SHP77 (cell line): ENCODE data around the gene WDR87.
"Not testable (repeated sequence)": the region's sequence is repeated elsewhere in the genome, so short reads cannot be mapped to it uniquely, and the experiment has no call there.

Experiments used
- DNase-seq, 2 experiments: peaks; one replicate each; lab custom pipeline; 2025; lab: John Stamatoyannopoulos, UW

Gene WDR87

DNA sequence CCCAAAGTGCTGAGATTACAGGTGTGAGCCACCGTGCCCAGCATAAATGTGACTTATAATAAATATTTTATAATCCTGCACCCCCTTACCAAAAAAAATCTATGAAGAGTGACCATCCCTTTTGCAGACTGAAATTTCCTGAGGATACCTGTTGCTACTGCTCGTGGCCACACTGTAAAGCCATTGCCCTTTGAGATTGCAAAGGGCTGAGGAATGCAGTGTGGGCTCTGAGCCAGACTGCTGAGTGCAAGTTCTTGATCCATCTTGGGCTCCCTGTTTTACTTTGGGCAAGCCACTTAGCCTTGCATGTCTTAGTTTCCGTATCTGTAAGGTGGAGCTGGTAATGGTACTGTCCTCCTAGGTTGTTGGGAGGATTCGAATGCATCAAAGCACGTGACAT, 24.0 kb upstream of the WDR87 start:
- no peak for DNase-seq

DNA sequence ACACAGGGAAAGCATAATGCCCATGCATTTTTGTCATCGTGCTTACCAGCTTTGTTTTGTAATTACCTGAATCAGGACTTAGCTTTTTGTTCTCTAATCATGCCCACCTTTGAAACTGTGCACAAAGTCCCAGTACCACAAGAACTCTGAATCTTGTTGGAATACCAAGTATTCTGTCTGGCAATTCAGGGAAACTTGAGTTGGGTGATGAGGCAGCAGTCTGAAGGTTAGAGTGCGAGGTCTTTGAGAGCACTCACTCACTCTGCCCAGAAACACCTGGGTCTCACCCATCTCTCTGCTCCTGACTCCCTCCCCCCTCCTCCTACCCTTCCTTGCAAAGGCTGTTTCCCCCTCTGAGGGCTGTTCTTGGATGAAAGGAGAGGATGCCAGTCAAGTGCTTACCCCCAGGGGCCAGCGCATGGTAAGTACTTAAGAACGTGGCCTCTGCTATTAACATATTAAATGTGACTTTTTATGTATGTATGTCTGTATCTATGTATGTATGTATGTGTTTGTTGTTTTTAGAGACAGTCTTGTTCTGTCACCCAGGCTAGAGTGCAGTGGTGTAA, 23.0 kb upstream of the WDR87 start:
- no peak for DNase-seq

DNA sequence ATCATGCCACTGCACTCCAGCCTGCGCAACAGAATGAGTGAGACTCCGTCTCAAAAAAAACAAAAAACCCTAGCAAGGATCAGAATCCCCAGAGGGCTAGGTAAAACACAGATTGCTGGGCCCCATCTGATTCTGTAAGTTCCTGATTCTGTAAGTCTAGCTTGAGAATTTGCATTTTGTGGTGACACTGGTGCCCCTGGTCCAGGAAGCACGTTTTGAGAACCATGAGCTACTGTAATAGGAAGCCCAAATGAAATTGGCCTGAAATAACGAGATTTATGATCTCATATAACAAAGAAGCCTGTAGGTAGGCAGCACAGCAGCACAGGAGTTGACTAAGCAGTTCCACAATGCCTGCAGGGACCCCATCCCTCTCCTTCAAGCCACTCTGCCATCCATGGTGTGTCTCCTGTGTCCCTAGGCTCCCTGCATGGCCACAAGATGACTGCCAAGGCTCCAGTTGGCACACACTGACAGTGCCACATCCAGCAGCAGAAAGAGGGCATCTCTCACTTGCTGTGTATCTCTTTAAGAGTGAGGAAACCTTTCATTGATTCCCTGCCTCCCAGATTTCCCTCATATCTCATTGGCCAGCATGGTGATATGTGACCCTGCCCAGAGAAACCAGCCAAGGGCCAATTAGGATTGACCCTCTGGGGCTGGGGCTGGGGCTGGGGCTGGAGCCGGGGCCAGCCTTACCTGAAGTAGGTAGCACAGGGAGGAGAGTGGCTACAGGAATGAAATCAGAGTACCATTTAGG, 22.3 kb upstream of the WDR87 start:
- DNase-seq, result no peak

DNA sequence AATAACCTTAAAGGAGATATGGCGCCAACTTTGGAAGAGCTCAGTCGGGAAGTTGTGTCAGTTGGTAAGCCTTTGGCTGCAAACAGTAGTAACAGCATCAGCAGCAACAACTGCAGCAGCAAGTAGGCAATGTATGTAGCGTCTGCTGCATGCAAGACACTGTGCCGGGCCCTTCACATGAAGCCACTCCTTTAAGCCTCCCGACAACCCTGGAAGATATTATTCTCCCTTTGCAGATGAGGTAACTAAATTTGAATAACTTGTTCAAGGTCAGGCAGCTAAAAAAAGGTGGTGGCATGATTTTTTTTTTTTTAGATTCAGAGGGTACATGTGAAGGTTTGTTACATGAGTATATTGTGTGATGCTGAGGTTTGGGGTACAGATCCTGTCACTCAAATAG, 20.3 kb upstream of the WDR87 start:
- DNase-seq, result no peak

DNA sequence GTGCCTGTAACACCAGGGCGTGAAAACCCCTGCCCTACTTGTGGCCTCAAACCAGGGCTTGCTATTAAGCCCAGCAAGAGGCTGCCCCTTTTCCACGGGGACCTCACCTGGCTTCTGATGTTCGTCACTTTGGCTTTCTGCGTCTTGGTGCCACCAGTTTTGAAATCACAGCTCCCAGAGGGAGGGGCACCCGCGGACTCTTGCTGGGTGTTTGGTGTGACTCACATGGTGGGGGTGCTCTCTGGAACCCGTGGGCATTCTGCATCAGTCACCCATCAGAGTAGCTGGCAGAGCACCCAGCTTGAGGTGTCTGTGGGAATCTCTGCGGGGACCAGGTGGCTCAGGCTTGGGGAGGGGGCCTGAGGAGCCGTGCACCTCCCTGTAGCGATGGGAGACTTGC, 19.9 kb upstream of the WDR87 start:
- DNase-seq, result no peak

DNA sequence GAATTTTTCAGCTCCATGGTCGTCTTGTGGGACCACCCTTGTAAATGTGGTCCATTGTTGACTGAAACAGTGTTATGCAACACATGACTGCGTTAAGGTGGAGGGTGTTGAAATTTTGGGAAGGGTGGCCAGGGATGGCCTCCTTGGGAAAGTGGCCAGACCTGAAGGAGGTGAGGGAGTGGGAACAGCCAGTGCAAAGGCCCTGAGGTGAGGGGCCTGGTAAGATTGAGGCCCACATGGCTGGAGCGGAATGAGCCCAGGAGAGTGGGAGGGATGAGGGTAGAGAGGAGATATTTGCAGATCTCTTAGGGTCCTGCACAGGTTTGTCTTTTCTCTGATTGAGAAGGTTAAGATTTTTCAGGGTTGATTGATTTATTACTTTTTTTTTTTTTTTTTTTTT, 18.8 kb upstream of the WDR87 start:
- DNase-seq, result no peak

DNA sequence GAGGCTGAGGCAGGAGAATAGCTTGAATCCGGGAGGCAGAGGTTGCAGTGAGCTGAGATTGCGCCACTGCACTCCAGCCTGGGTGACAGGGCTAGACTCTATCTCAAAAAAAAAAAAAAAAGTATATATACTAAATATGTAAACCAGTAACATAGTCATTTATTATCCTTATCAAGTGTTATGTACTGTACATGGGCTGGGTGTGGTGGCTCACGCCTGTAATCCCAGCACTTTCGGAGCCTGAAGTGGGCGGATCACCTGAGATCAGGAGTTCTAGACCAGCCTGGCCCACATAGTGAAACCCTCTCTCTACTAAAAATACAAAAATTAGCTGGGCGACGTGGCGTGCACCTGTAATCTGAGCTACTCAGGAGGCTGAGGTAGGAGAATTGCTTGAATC, 18.2 kb upstream of the WDR87 start:
- DNase-seq, result not testable (repeated sequence)

GRCh38 chr19:37920591-37921450, 14.4 kb upstream of the WDR87 start:
- no peak for DNase-seq

DNA sequence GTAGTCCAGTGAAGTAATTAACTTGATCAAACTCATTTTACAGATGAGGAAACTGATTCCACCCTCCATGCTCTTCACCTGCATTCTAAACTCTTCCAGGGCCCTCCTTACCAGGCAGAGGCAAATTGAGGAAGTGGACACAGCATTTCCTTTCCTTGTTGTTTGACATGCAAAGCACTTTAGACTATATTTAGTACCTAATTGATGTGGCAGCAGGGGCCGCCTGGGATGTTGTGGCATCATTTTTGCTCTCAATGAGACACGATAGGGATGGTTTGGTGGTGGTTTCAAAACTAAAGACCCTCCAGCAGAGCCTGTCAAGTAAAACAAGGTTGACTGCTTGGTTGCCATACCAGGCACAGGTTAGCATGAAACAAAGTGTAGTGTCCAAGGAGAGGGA, 8.5 kb upstream of the WDR87 start:
- DNase-seq, result no peak

DNA sequence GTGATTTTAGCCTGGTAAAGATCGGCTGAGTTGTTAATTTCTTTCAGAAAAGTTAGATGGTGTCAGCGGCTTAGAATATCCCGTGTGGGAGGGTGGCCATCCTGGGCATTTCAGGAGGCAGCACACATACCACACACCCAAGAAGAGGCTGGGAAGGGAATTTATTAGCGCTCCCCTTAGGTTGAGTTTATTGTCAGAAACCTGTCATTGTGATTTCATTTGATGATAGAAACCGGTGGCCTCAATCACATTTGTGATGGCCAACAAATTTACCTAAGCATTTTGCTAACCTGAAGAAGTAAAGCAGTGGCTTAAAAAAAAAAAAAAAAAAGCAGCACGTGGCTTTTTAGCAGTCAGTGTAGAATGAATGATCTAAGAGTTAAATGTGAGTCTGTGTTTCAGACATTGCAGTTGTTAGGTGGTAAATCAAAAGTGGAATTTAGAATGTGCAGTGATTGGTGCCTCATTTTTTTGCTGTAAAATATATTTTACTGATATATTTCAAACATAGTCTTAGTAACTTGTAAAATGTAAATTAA, 3.3 kb upstream of the WDR87 start:
- no peak for DNase-seq

DNA sequence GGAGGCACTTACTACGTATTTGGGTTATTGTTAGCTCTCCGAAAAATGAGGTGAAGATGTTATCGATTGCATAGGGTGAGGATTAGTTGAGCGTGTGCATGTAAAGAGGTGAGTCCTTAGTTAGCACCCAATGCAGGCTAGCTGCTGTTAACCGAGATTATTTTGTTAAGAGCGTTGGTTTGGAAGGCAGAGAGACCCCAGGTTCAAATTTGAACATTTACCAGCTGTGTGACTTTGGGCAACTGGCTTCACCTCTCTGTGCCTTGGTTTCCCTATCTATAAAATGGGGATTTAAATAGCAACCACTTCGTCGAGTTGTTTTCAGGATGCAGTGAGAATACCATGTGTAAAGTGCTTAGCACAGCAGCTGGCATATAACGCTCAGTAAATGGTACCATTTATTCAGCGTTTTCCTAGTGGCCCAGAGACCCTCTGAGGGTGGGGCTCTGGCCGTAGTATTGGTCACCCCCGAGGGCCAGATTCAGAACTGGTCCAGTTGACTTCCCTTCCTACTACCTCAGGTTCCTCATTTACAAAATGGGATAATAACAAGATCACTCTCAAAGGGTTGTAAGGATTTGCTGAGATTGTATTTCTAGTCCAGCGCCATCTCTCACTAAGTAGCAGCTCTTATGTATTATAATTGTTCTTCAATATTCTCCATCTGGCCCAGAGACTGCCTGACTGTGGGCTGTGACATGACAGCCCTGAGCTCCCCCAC, 1.5 kb upstream of the WDR87 start:
- DNase-seq, result no peak

- DNase-seq, result peak; percentile 98 to 99
Measured at GRCh38 chr19:37906869-37907734, 708 bp upstream of the WDR87 start, which contains the start of gene SIPA1L3. TSS of gene SIPA1L3 (plus strand) at chr19:37907208. CDS start at chr19:38081566, 174,358 bp downstream.

DNA sequence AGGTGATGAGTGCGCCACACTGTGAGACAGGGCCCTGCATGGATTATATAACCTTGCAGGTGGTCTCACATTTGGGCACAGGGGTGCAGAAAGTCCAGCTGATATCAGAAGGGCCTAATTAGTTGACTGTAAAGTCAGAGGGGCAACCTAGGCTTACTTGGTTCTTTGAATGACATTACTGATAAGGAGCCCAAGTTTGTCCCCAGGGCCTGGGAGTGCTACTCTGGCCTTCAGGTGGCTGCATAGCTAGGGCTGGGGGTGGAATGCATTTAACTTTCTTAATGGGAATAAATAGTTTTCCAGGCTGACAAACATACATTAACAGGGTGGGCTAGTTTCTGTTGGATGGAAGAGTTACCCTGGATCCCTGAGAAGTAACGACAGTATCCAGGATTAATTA, 3.3 kb downstream of the WDR87 start:
- DNase-seq, result no peak

GRCh38 chr19:37902668-37903067, 3.7 kb downstream of the WDR87 start:
- peak; percentile 88 to 92 for DNase-seq

GRCh38 chr19:37899966-37900365, 6.4 kb downstream of the WDR87 start:
- DNase-seq, result no peak

GRCh38 chr19:37899453-37899852, 6.9 kb downstream of the WDR87 start:
- no peak for DNase-seq

- DNase-seq, result no peak
Measured at GRCh38 chr19:37896180-37896579, 10.2 kb downstream of the WDR87 start.

- no peak for DNase-seq
Measured at GRCh38 chr19:37893845-37894575, 12.4 kb downstream of the WDR87 start.

- DNase-seq, result no peak
Measured at GRCh38 chr19:37886571-37886970, 19.8 kb downstream of the WDR87 start.

GRCh38 chr19:37885392-37885791, 21.0 kb downstream of the WDR87 start:
- DNase-seq, result no peak
